HCT116 (cell line): ENCODE data around the gene ANO9. TPM values are rescaled to one million over a fixed set of nuclear protein-coding genes. Genes with fewer than 3 reads are reported as not detected.

Source experiments
- ATAC-seq: fragments of 200-7000 bp; cut with Tn5 transposase; 2 replicates; pipeline ENCODE4 v1.9.1; 2020; ENCODE audit warnings: mild to moderate bottlenecking, moderate library complexity
- BruUV-seq: library from RNA; stranded (reverse); fragments of 400-500 nt; replicated peaks from 2 replicates; lab custom pipeline; 2021; lab: Mats Ljungman, UMichigan
- CTCF ChIA-PET: fragments of 300-600 bp; sonication (Branson Sonifier 250); formaldehyde crosslinking; loops from one replicate; lab custom pipeline; 2021; ENCODE audit warnings: antibody characterized with exemption; lab: Charles Lee
- POLR2A ChIA-PET: fragments of 300-600, 350-600 bp; sonication (Branson Sonifier 250); formaldehyde crosslinking; loops from one replicate; lab custom pipeline; 2021; ENCODE audit warnings: antibody characterized with exemption; lab: Charles Lee
- RAD21 ChIA-PET, 2 experiments: fragments of 300-600 bp; sonication (Branson Sonifier 250); formaldehyde crosslinking; loops; one replicate each; lab custom pipeline; 2023; ENCODE audit warnings: low total read pairs in 2 of 2; ENCODE audit not compliant: uncharacterized antibody in 2 of 2, unreplicated experiment in 2 of 2, low non-redundant PET in 1 of 2; lab: Charles Lee
- DNase-seq: peaks from one replicate; pipeline ENCODE4 v3.0.0-alpha.2; 2010; ENCODE audit warnings: low read depth, low spot score
- H2AFZ ChIP-seq: fragments of 200-600 bp; shearing (Covaris generic), sonication (generic); 2 replicates; pipeline ENCODE4 v1.6.1; 2017; ENCODE audit warnings: low read depth, mixed run types, mixed read lengths, antibody characterized with exemption, low read length; ENCODE audit not compliant: poor library complexity, severe bottlenecking
- H3K27ac ChIP-seq: 2 replicates; pipeline ENCODE4 v1.5.1; 2012; ENCODE audit warnings: low read depth, low read length
- H3K27me3 ChIP-seq: fragments of 200-600 bp; sonication (generic); 2 replicates; pipeline ENCODE4 v1.6.1; 2016; ENCODE audit warnings: mixed run types, low read length, mixed read lengths; ENCODE audit not compliant: insufficient read depth
- H3K36me3 ChIP-seq, 2 experiments: fragments of 200-500 bp in 1 of 2; fragments of 200-600 bp in 1 of 2; sonication (Bioruptor generic) in 1 of 2; sonication (generic) in 1 of 2; 2 replicates each; pipeline versions ENCODE4 v1.5.1 to v1.6.1; 2014 to 2016; ENCODE audit warnings: low read length in 2 of 2, inconsistent platforms in 1 of 2, mixed read lengths in 1 of 2, mixed run types in 1 of 2; ENCODE audit not compliant: insufficient read depth in 2 of 2, control insufficient read depth in 1 of 2
- H3K4me1 ChIP-seq, 2 experiments: fragments of 200-600 bp in 1 of 2; sonication (generic) in 1 of 2; 2 replicates each; pipeline versions ENCODE4 v1.5.1 to v1.6.1; 2012 to 2017; ENCODE audit warnings: low read length in 2 of 2, inconsistent platforms in 1 of 2, mild to moderate bottlenecking in 1 of 2, mixed read lengths in 1 of 2, mixed run types in 1 of 2, moderate library complexity in 1 of 2; ENCODE audit not compliant: insufficient read depth in 2 of 2, control insufficient read depth in 1 of 2
- H3K4me2 ChIP-seq: fragments of 200-600 bp; sonication (generic); 2 replicates; pipeline ENCODE4 v1.6.1; 2017; ENCODE audit warnings: mixed run types, low read length, mixed read lengths
- H3K4me3 ChIP-seq, 2 experiments: fragments of 200-600 bp in 1 of 2; sonication (generic) in 1 of 2; replicated peaks in 1 of 2; 2 replicates each; pipeline ENCODE4 v1.5.1; 2011 to 2016; ENCODE audit warnings: low read length in 2 of 2, control low read depth in 1 of 2, low read depth in 1 of 2, mild to moderate bottlenecking in 1 of 2, mixed read lengths in 1 of 2, mixed run types in 1 of 2
- H3K79me2 ChIP-seq: fragments of 200-600 bp; sonication (generic); 2 replicates; pipeline ENCODE4 v1.6.1; 2017; ENCODE audit warnings: mild to moderate bottlenecking, mixed run types, low read length, moderate library complexity, mixed read lengths; ENCODE audit not compliant: insufficient read depth
- H3K9ac ChIP-seq: fragments of 200-600 bp; sonication (generic); 2 replicates; pipeline ENCODE4 v1.6.1; 2016; ENCODE audit warnings: low read length, mixed read lengths
- H3K9me2 ChIP-seq: fragments of 200-600 bp; sonication (generic), shearing (Covaris generic); 2 replicates; pipeline ENCODE4 v1.6.1; 2017; ENCODE audit warnings: mixed run types, mild to moderate bottlenecking, moderate library complexity; ENCODE audit not compliant: insufficient read depth
- H3K9me3 ChIP-seq, 2 experiments: fragments of 200-500 bp in 1 of 2; fragments of 200-600 bp in 1 of 2; sonication (Bioruptor generic) in 1 of 2; sonication (generic) in 1 of 2; 2 replicates each; pipeline ENCODE4 v1.6.1; 2014 to 2017; ENCODE audit warnings: low read length in 2 of 2, mixed read lengths in 2 of 2, inconsistent platforms in 1 of 2, low read depth in 1 of 2, mild to moderate bottlenecking in 1 of 2, mixed run types in 1 of 2, moderate library complexity in 1 of 2; ENCODE audit not compliant: control insufficient read depth in 1 of 2, insufficient read depth in 1 of 2
- H4K20me1 ChIP-seq: fragments of 200-600 bp; sonication (generic), shearing (Covaris generic); 2 replicates; pipeline ENCODE4 v1.6.1; 2017; ENCODE audit warnings: mixed run types, mild to moderate bottlenecking, moderate library complexity; ENCODE audit not compliant: insufficient read depth
- ATF3 ChIP-seq: IDR thresholded peaks from 2 replicates; pipeline ENCODE4 v1.6.1; 2012
- EGR1 ChIP-seq: IDR thresholded peaks from 2 replicates; pipeline ENCODE4 v1.6.1; 2012; ENCODE audit warnings: low read depth
- ELF1 ChIP-seq: IDR thresholded peaks from 2 replicates; pipeline ENCODE4 v1.6.1; 2012; ENCODE audit warnings: low read depth, borderline replicate concordance
- FOSL1 ChIP-seq: IDR thresholded peaks from 2 replicates; pipeline ENCODE4 v1.6.1; 2012; ENCODE audit warnings: low read depth
- POLR2AphosphoS5 ChIP-seq: IDR thresholded peaks from 2 replicates; pipeline ENCODE4 v1.6.1; 2011; ENCODE audit warnings: mild to moderate bottlenecking, low read depth, low read length, moderate library complexity
- SIN3A ChIP-seq: IDR thresholded peaks from 2 replicates; pipeline ENCODE4 v1.6.1; 2012; ENCODE audit warnings: low read depth
- SRF ChIP-seq: IDR thresholded peaks from 2 replicates; pipeline ENCODE4 v1.6.1; 2012; ENCODE audit warnings: low read depth
- YY1 ChIP-seq: IDR thresholded peaks from 2 replicates; pipeline ENCODE4 v1.6.1; 2011; ENCODE audit warnings: low read length, low read depth, moderate library complexity, mild to moderate bottlenecking; ENCODE audit not compliant: insufficient replicate concordance; ENCODE audit errors: extremely low read depth
- ZFX ChIP-seq: fragments of 450-650 bp; IDR thresholded peaks from 2 replicates; pipeline ENCODE4 v1.6.1; 2017
- intact Hi-C: fragments of 100-400 bp; cut with micrococcal nuclease; formaldehyde crosslinking; loops from 2 replicates; pipeline ENCODE4 v1.10.0; 2022
- total RNA-seq: library from RNA; stranded (reverse); gene quantifications from one replicate; pipeline ENCODE4 v1.2.1, GENCODE V29; 2021; ENCODE audit not compliant: unreplicated experiment
- TF ChIP-seq, protein P1 (sequence below): IDR thresholded peaks from 2 replicates; pipeline ENCODE4 v1.6.1; 2012; ENCODE audit warnings: low read depth
- TF ChIP-seq, protein P2 (sequence below), 3 experiments: fragments of 200-600 bp in 1 of 3; sonication (generic) in 1 of 3; IDR thresholded peaks in 2 of 3; conservative IDR thresholded peaks in 1 of 3; 2 replicates each; pipeline ENCODE4 v1.5.1; 2012 to 2017; ENCODE audit warnings: low read depth in 2 of 3, low read length in 2 of 3, antibody characterized with exemption in 1 of 3, borderline replicate concordance in 1 of 3, control low read depth in 1 of 3, mild to moderate bottlenecking in 1 of 3, mixed read lengths in 1 of 3, mixed run types in 1 of 3, moderate library complexity in 1 of 3; ENCODE audit not compliant: insufficient read depth in 1 of 3
- TF ChIP-seq, protein P3 (sequence below): IDR thresholded peaks from 2 replicates; pipeline ENCODE4 v1.6.1; 2011; ENCODE audit warnings: mild to moderate bottlenecking, low read length, moderate library complexity; ENCODE audit not compliant: insufficient replicate concordance; ENCODE audit errors: extremely low read depth

The ANO9 gene
- total RNA-seq, 1 experiment from 2014 or later: 70.3 TPM

DNA sequence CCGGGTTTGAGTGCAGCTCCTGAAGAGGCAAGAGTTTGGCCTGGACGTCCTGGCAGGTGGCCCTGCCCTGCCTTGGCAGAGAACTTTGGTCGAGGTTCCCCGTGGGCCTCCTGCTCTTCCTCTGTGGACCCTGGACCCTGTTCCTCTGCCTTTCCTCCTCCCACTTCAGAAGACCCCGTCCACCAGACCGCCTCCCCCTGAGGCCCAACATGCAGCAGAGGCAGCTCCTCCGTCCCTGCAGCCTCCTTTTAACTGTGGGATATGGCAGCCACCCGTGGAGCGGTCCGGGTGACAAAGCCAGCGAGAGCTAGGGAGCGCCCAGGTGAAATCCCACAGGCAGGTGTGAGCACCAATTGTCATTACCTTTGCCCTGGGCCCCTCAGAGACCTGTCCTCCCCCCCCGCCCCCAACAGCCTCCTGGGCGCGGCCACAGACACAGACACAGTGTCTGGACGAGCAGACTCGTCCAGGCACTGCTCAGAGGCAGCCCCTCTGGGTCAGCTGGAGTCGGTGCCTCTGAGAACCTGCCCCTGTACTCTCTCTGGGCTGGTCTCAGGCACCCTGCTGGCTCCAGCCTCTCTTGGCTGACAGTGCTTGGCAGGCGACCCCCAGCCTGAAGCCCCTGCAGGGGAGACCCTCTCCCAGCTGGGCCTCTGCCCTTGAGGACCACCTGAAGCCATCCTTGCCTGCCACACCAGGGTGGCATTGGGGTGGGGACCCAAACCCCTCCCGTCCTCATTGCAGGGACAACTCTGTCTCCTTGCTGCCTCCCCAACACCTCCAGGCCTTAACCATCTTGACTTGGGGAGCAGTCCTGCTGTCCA is 4.2 kb upstream of the ANO9 start:
- Histone ChIP-seq H3K27me3 (no peaks in the 10 kb centered on the region), H3K36me3 (no peaks in the 10 kb centered on the region), H3K4me1 (peaks cover 24 to 50% of the 10 kb centered on the region in 2 experiments), H3K27ac (no peak overlapping the region), H3K9me2 (no peaks in the 10 kb centered on the region), H4K20me1 (no peaks in the 10 kb centered on the region), H3K4me2 (no peak overlapping the region), H3K79me2 (peaks cover 19% of the 10 kb centered on the region), H3K9ac (no peak overlapping the region), H2AFZ (no peak overlapping the region), H3K9me3 (no peaks in the 10 kb centered on the region), H3K4me3 (no peak overlapping the region)
- TF ChIP-seq ELF1: no peak
- no peak for TF ChIP-seq FOSL1
- no peak for TF ChIP-seq POLR2AphosphoS5
- no peak for TF ChIP-seq ZFX
- TF ChIP-seq, protein P1, sequence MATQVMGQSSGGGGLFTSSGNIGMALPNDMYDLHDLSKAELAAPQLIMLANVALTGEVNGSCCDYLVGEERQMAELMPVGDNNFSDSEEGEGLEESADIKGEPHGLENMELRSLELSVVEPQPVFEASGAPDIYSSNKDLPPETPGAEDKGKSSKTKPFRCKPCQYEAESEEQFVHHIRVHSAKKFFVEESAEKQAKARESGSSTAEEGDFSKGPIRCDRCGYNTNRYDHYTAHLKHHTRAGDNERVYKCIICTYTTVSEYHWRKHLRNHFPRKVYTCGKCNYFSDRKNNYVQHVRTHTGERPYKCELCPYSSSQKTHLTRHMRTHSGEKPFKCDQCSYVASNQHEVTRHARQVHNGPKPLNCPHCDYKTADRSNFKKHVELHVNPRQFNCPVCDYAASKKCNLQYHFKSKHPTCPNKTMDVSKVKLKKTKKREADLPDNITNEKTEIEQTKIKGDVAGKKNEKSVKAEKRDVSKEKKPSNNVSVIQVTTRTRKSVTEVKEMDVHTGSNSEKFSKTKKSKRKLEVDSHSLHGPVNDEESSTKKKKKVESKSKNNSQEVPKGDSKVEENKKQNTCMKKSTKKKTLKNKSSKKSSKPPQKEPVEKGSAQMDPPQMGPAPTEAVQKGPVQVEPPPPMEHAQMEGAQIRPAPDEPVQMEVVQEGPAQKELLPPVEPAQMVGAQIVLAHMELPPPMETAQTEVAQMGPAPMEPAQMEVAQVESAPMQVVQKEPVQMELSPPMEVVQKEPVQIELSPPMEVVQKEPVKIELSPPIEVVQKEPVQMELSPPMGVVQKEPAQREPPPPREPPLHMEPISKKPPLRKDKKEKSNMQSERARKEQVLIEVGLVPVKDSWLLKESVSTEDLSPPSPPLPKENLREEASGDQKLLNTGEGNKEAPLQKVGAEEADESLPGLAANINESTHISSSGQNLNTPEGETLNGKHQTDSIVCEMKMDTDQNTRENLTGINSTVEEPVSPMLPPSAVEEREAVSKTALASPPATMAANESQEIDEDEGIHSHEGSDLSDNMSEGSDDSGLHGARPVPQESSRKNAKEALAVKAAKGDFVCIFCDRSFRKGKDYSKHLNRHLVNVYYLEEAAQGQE: no peak
- TF ChIP-seq, protein P2, sequence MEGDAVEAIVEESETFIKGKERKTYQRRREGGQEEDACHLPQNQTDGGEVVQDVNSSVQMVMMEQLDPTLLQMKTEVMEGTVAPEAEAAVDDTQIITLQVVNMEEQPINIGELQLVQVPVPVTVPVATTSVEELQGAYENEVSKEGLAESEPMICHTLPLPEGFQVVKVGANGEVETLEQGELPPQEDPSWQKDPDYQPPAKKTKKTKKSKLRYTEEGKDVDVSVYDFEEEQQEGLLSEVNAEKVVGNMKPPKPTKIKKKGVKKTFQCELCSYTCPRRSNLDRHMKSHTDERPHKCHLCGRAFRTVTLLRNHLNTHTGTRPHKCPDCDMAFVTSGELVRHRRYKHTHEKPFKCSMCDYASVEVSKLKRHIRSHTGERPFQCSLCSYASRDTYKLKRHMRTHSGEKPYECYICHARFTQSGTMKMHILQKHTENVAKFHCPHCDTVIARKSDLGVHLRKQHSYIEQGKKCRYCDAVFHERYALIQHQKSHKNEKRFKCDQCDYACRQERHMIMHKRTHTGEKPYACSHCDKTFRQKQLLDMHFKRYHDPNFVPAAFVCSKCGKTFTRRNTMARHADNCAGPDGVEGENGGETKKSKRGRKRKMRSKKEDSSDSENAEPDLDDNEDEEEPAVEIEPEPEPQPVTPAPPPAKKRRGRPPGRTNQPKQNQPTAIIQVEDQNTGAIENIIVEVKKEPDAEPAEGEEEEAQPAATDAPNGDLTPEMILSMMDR (IDR thresholded peaks at IDR 0.05 in 2 of 3, conservative IDR thresholded peaks at IDR 0.05 in 1 of 3; ENCODE audit: borderline replicate concordance in 1 of 3, insufficient read depth in 1 of 3, low read depth in 2 of 3, low read length in 2 of 3): no peak
- no peak for TF ChIP-seq YY1
- no peak for TF ChIP-seq EGR1
- no peak for TF ChIP-seq ATF3
- TF ChIP-seq SIN3A: no peak
- TF ChIP-seq SRF: no peak
- TF ChIP-seq, protein P3, sequence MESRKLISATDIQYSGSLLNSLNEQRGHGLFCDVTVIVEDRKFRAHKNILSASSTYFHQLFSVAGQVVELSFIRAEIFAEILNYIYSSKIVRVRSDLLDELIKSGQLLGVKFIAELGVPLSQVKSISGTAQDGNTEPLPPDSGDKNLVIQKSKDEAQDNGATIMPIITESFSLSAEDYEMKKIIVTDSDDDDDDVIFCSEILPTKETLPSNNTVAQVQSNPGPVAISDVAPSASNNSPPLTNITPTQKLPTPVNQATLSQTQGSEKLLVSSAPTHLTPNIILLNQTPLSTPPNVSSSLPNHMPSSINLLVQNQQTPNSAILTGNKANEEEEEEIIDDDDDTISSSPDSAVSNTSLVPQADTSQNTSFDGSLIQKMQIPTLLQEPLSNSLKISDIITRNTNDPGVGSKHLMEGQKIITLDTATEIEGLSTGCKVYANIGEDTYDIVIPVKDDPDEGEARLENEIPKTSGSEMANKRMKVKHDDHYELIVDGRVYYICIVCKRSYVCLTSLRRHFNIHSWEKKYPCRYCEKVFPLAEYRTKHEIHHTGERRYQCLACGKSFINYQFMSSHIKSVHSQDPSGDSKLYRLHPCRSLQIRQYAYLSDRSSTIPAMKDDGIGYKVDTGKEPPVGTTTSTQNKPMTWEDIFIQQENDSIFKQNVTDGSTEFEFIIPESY: no peak
- POLR2A ChIA-PET: no interaction called here
- ATAC-seq (no peak), DNase-seq (no peak)
- intact Hi-C loops: loop anchor here (5.0 kb wide), 2 partner anchors 39 to 61 kb away; partner anchors contain the start of gene RNH1
- RAD21 ChIA-PET: no interaction called here
- BruUV-seq: no TSS peak
- CTCF ChIA-PET: no interaction called here
